B cell (primary cell): ENCODE data around the gene ADAMTS19. TPM values are rescaled to one million over a fixed set of nuclear protein-coding genes. Genes with fewer than 3 reads are reported as not detected.

ENCODE experiments used
- ATAC-seq: fragments of 200-7000 bp; cut with Tn5 transposase; one replicate; pipeline ENCODE4 v1.10.0; 2021; ENCODE audit warnings: low read depth, mild to moderate bottlenecking, moderate number of reproducible peaks, moderate library complexity
- CTCF ChIA-PET: fragments of 350-600 bp; sonication (Branson Sonifier 250); formaldehyde crosslinking; loops from one replicate; lab custom pipeline; 2021; ENCODE audit warnings: antibody characterized with exemption, inconsistent platforms; lab: Charles Lee
- POLR2A ChIA-PET: fragments of 350-600 bp; sonication (Branson Sonifier 250); formaldehyde crosslinking; loops from one replicate; lab custom pipeline; 2021; ENCODE audit warnings: antibody characterized with exemption; lab: Charles Lee
- DNase-seq: peaks from one replicate; pipeline ENCODE4 v3.0.0; 2013
- H2AFZ ChIP-seq: 2 replicates; pipeline ENCODE4 v1.6.1; 2012; ENCODE audit warnings: mild to moderate bottlenecking, low read depth, low read length; ENCODE audit not compliant: insufficient read depth, poor library complexity, severe bottlenecking
- H3K27ac ChIP-seq, 2 donors: 1 replicate in 1 of 2; 2 replicates in 1 of 2; pipeline ENCODE4 v1.5.1; 2012 to 2013; ENCODE audit warnings: low read length in 2 of 2, mild to moderate bottlenecking in 2 of 2, moderate library complexity in 1 of 2
- H3K27me3 ChIP-seq, 4 experiments: fragments of 200-600 bp in 1 of 4; sonication (generic) in 1 of 4; replicated peaks in 1 of 4; 1 replicate in 2 of 4; 2 replicates in 2 of 4; pipeline versions ENCODE4 v1.6.1 to v1.7.0; 2013 to 2016; ENCODE audit warnings: low read length in 3 of 4, mild to moderate bottlenecking in 2 of 4, mixed read lengths in 1 of 4, moderate library complexity in 1 of 4; ENCODE audit not compliant: insufficient read depth in 4 of 4, control insufficient read depth in 3 of 4; ENCODE audit errors: control extremely low read depth in 1 of 4
- H3K36me3 ChIP-seq, 2 experiments: replicated peaks in 1 of 2; 1 replicate in 1 of 2; 2 replicates in 1 of 2; pipeline versions ENCODE4 v1.6.1 to v1.7.1; 2013; ENCODE audit warnings: low read length in 1 of 2; ENCODE audit not compliant: insufficient read depth in 2 of 2, control insufficient read depth in 1 of 2; ENCODE audit errors: control extremely low read depth in 1 of 2, extremely low read depth in 1 of 2
- H3K4me1 ChIP-seq, 2 donors: fragments of 200-600 bp in 1 of 2; sonication (generic) in 1 of 2; 1 replicate in 1 of 2; 2 replicates in 1 of 2; pipeline versions ENCODE4 v1.5.1 to v1.6.1; 2013 to 2017; ENCODE audit warnings: low read length in 2 of 2; ENCODE audit not compliant: control insufficient read depth in 2 of 2, insufficient read depth in 2 of 2
- H3K4me2 ChIP-seq: replicated peaks from 2 replicates; pipeline ENCODE3; 2012; ENCODE audit warnings: mild to moderate bottlenecking, low read depth, low read length; ENCODE audit not compliant: poor library complexity, severe bottlenecking
- H3K4me3 ChIP-seq, 5 experiments: fragments of 200-600 bp in 1 of 5; sonication (generic) in 1 of 5; 1 replicate in 3 of 5; 2 replicates in 2 of 5; pipeline versions ENCODE4 v1.5.1 to v1.7.0; 2011 to 2016; ENCODE audit warnings: low read length in 4 of 5, mild to moderate bottlenecking in 4 of 5, low read depth in 2 of 5, control low read depth in 1 of 5, moderate library complexity in 1 of 5; ENCODE audit not compliant: insufficient read depth in 1 of 5; ENCODE audit errors: control extremely low read depth in 1 of 5, extremely low read depth in 1 of 5
- H3K79me2 ChIP-seq: fragments of 200-600 bp; sonication (generic); one replicate; pipeline ENCODE4 v1.6.0; 2016; ENCODE audit warnings: low read length; ENCODE audit not compliant: control insufficient read depth, insufficient read depth
- H3K9ac ChIP-seq: fragments of 200-600 bp; sonication (generic); 2 replicates; pipeline ENCODE4 v1.6.1; 2017; ENCODE audit warnings: mild to moderate bottlenecking, low read length, moderate library complexity
- H3K9me3 ChIP-seq, 3 donors: one replicate each; pipeline versions ENCODE4 v1.6.1 to v1.7.1; 2013; ENCODE audit warnings: low read length in 2 of 3; ENCODE audit not compliant: control insufficient read depth in 2 of 3, insufficient read depth in 1 of 3; ENCODE audit errors: control extremely low read depth in 1 of 3
- H4K20me1 ChIP-seq: 2 replicates; pipeline ENCODE4 v1.6.0; 2012; ENCODE audit warnings: mild to moderate bottlenecking, low read length; ENCODE audit not compliant: insufficient read depth, control insufficient read depth, poor library complexity, severe bottlenecking
- H3K27ac Mint-ChIP-seq: one replicate; pipeline ENCODE4 v1.8.0; 2021; ENCODE audit warnings: mixed read lengths
- H3K27me3 Mint-ChIP-seq: one replicate; pipeline ENCODE4 v1.8.0; 2021; ENCODE audit warnings: mixed read lengths
- H3K4me1 Mint-ChIP-seq: one replicate; pipeline ENCODE4 v1.8.0; 2021; ENCODE audit warnings: mixed read lengths
- H3K4me3 Mint-ChIP-seq: one replicate; pipeline ENCODE4 v1.8.0; 2021; ENCODE audit warnings: mixed read lengths
- H3K9me3 Mint-ChIP-seq: one replicate; pipeline ENCODE4 v1.8.0; 2022; ENCODE audit warnings: mixed read lengths; ENCODE audit not compliant: insufficient read depth
- CTCF ChIP-seq: fragments of 200-600 bp; IDR thresholded peaks from one replicate; pipeline ENCODE4 v1.8.0; 2022; ENCODE audit warnings: antibody characterized with exemption, mild to moderate bottlenecking
- EZH2 ChIP-seq: IDR thresholded peaks from 2 replicates; pipeline ENCODE4 v1.6.1; 2012; ENCODE audit warnings: borderline replicate concordance, low read depth, mild to moderate bottlenecking, moderate library complexity, low read length; ENCODE audit not compliant: insufficient read depth, poor library complexity, severe bottlenecking
- WGBS: methylation state at CpG from one replicate; pipeline ENCODE4 v1.1.5; 2013; ENCODE audit warnings: missing lambda C conversion rate; ENCODE audit not compliant: insufficient coverage; 5-methylcytosine and 5-hydroxymethylcytosine counted together
- intact Hi-C: fragments of 100-400 bp; cut with micrococcal nuclease; formaldehyde crosslinking; loops from one replicate; pipeline ENCODE4 v1.10.0; 2022
- polyA plus RNA-seq: library from polyadenylated mRNA; depleted of rRNA; stranded (reverse); fragments of >200 nt; gene quantifications from 2 replicates; pipeline ENCODE4 v1.2.3, GENCODE V29; 2012
- total RNA-seq, 2 donors: library from RNA; stranded (reverse); fragments of 120-200 nt in 1 of 2; gene quantifications; 1 replicate in 1 of 2; 2 replicates in 1 of 2; pipeline versions ENCODE4 v1.2.3 to v1.2.4, GENCODE V29; 2013 to 2022

The ADAMTS19 gene
- total and polyA plus RNA-seq, 2 donors (not counting 1 experiment from before 2014, with no cell fraction given): not detected

GRCh38 chr5:129748913-129749880 lies 289.1 kb downstream of the ADAMTS19 start:
- H3K36me3 ChIP-seq: no peaks in the 10 kb centered on the region
- H3K4me3 ChIP-seq: no peak overlapping the region
- no peak overlapping the region for H3K27ac Mint-ChIP-seq
- no peak overlapping the region for H3K4me3 Mint-ChIP-seq
- H3K27me3 Mint-ChIP-seq: no peaks in the 10 kb centered on the region
- no peaks in the 10 kb centered on the region for H3K4me1 ChIP-seq
- TF ChIP-seq EZH2: no peak
- TF ChIP-seq CTCF: no peak
- ATAC-seq (no peak), DNase-seq (no peak)
- no peaks in the 10 kb centered on the region for H3K9me3 Mint-ChIP-seq
- no peak overlapping the region for H3K9ac ChIP-seq
- H3K27me3 ChIP-seq: no peaks in the 10 kb centered on the region
- H3K4me1 Mint-ChIP-seq: no peaks in the 10 kb centered on the region
- H3K4me2 ChIP-seq: no peak overlapping the region
- no peak overlapping the region for H3K27ac ChIP-seq
- no peak overlapping the region for H2AFZ ChIP-seq
- ChIA-PET CTCF (interaction anchor here (1.2 kb wide), 1 partner anchor 19 kb away, joined by 3 read pairs; no protein-coding TSS in a partner anchor), POLR2A (no interaction called here)
- H3K79me2 ChIP-seq: no peaks in the 10 kb centered on the region
- H3K9me3 ChIP-seq: no peaks in the 10 kb centered on the region
- intact Hi-C loops: no loop called here
- no CpG with 5 or more reads among the region's 1 CpG for WGBS
- H4K20me1 ChIP-seq: no peaks in the 10 kb centered on the region
